HEK293 (cell line): ENCODE measurements around the gene ZBED3.

Source experiments
- CTCF ChIA-PET: fragments of 350-600 bp; formaldehyde crosslinking; extraction: SDS; loops from one replicate; lab custom pipeline; 2021; ENCODE audit warnings: antibody characterized with exemption; lab: Yijun Ruan, JAX
- POLR2A ChIA-PET: fragments of 300-600 bp; formaldehyde crosslinking; extraction: SDS; loops from one replicate; lab custom pipeline; 2020; ENCODE audit warnings: antibody characterized with exemption, inconsistent platforms; lab: Yijun Ruan, JAX
- H3K27ac ChIP-seq: fragments of 200-500 bp; sonication (Bioruptor generic); 2 replicates; pipeline ENCODE4 v1.5.1; 2014; ENCODE audit warnings: low read depth, low read length, control low read depth, inconsistent platforms; ENCODE audit errors: extremely low read depth
- H3K36me3 ChIP-seq, 2 experiments: fragments of 200-500 bp in 1 of 2; sonication (Bioruptor generic) in 1 of 2; 1 replicate in 1 of 2; 2 replicates in 1 of 2; pipeline ENCODE4 v1.5.1; 2014 to 2017; ENCODE audit warnings: inconsistent platforms in 2 of 2, low read length in 2 of 2; ENCODE audit not compliant: control insufficient read depth in 2 of 2, insufficient read depth in 1 of 2
- H3K4me1 ChIP-seq: fragments of 200-500 bp; sonication (Bioruptor generic); 2 replicates; pipeline ENCODE4 v1.5.1; 2014; ENCODE audit warnings: mild to moderate bottlenecking, low read length, inconsistent platforms; ENCODE audit not compliant: control insufficient read depth, insufficient read depth
- H3K4me3 ChIP-seq: 2 replicates; pipeline ENCODE4 v1.5.1; 2011; ENCODE audit warnings: low read depth, mild to moderate bottlenecking, control low read depth, low read length, moderate library complexity
- H3K9me3 ChIP-seq: fragments of 200-500 bp; sonication (Bioruptor generic); 2 replicates; pipeline ENCODE4 v1.5.1; 2014; ENCODE audit warnings: low read depth, low read length, inconsistent platforms; ENCODE audit not compliant: control insufficient read depth, insufficient read depth
- GLI4 ChIP-seq: fragments of 450-650 bp; formaldehyde crosslinking; IDR thresholded peaks from 2 replicates; pipeline ENCODE4 v1.5.1; 2016; ENCODE audit warnings: missing biosample characterization, missing genetic modification characterization
- KLF16 ChIP-seq: fragments of 450-650 bp; formaldehyde crosslinking; IDR thresholded peaks from 2 replicates; pipeline ENCODE4 v1.5.1; 2017; ENCODE audit warnings: missing biosample characterization, missing genetic modification characterization
- PRDM2 ChIP-seq: fragments of 450-650 bp; formaldehyde crosslinking; IDR thresholded peaks from 2 replicates; pipeline ENCODE4 v1.5.1; 2016; ENCODE audit warnings: missing biosample characterization, missing genetic modification characterization, borderline replicate concordance
- ZBTB26 ChIP-seq: fragments of 450-650 bp; formaldehyde crosslinking; optimal IDR thresholded peaks from 2 replicates; pipeline ENCODE3; 2016; ENCODE audit warnings: missing biosample characterization, mild to moderate bottlenecking, missing genetic modification characterization
- ZBTB48 ChIP-seq: fragments of 450-650 bp; formaldehyde crosslinking; IDR thresholded peaks from 2 replicates; pipeline ENCODE4 v1.5.1; 2016; ENCODE audit warnings: missing biosample characterization, missing genetic modification characterization
- ZBTB8A ChIP-seq: fragments of 450-650 bp; formaldehyde crosslinking; IDR thresholded peaks from 2 replicates; pipeline ENCODE4 v1.5.1; 2016; ENCODE audit warnings: missing biosample characterization, missing genetic modification characterization
- ZIC2 ChIP-seq: fragments of 450-650 bp; formaldehyde crosslinking; IDR thresholded peaks from 2 replicates; pipeline ENCODE4 v1.5.1; 2016; ENCODE audit warnings: missing biosample characterization, missing genetic modification characterization
- ZNF10 ChIP-seq: fragments of 450-650 bp; formaldehyde crosslinking; IDR thresholded peaks from 2 replicates; pipeline ENCODE4 v1.5.1; 2017; ENCODE audit warnings: missing biosample characterization, missing genetic modification characterization
- ZNF335 ChIP-seq: fragments of 450-650 bp; formaldehyde crosslinking; conservative IDR thresholded peaks from 2 replicates; pipeline ENCODE4 v1.5.1; 2016; ENCODE audit warnings: missing biosample characterization, missing genetic modification characterization
- ZNF560 ChIP-seq: fragments of 450-650 bp; formaldehyde crosslinking; IDR thresholded peaks from 2 replicates; pipeline ENCODE4 v1.5.1; 2017; ENCODE audit warnings: missing biosample characterization, missing genetic modification characterization, borderline replicate concordance
- ZNF596 ChIP-seq: fragments of 450-650 bp; IDR thresholded peaks from 2 replicates; pipeline ENCODE4 v1.5.0; 2018; ENCODE audit warnings: missing biosample characterization, mild to moderate bottlenecking, missing genetic modification characterization, moderate library complexity
- ZNF600 ChIP-seq: fragments of 450-650 bp; formaldehyde crosslinking; IDR thresholded peaks from 2 replicates; pipeline ENCODE4 v1.5.1; 2016; ENCODE audit warnings: missing biosample characterization, missing genetic modification characterization
- ZNF660 ChIP-seq: fragments of 450-650 bp; IDR thresholded peaks from 2 replicates; pipeline ENCODE4 v1.5.1; 2018; ENCODE audit warnings: missing biosample characterization, mild to moderate bottlenecking, missing genetic modification characterization
- ZNF747 ChIP-seq: fragments of 450-650 bp; formaldehyde crosslinking; IDR thresholded peaks from 2 replicates; pipeline ENCODE4 v1.5.1; 2016; ENCODE audit warnings: missing biosample characterization, missing genetic modification characterization

ZBED3 gene

GRCh38 chr5:77076961-77077828, 9.9 kb downstream of the ZBED3 start:
- Histone ChIP-seq H3K9me3 (no peaks in the 10 kb centered on the region), H3K36me3 (peaks cover 0 to 27% of the 10 kb centered on the region in 2 experiments; a peak in 1 of 3 replicates), H3K4me1 (peaks cover 3% of the 10 kb centered on the region), H3K4me3 (peak overlapping the region; percentile 34), H3K27ac (peak overlapping the region; percentile 85)
- ChIA-PET CTCF (interaction anchor here (0.6 to 2.6 kb wide), 17 partner anchors 10 to 1674 kb away, joined by 3 to 33 read pairs (median 4); partner anchors contain the start of gene ZBED3), POLR2A (interaction anchor here (0.6 to 1.9 kb wide), 6 partner anchors 9 to 930 kb away, joined by 3 to 10 read pairs (median 4); partner anchors contain the start of genes AGGF1, WDR41 and ZBED3)
- TF ChIP-seq ZBTB48 (no peak), ZNF335 (tag by site-specific recombination) (peak; percentile 70), ZBTB26 (tag by site-specific recombination) (peak; percentile 37), ZIC2 (tag by site-specific recombination) (peak; percentile 19; the same call in 1 of the 2 replicates), ZNF660 (tag by site-specific recombination) (0 out of 2 replicates have a peak, but pooled peaks have one; percentile 24), ZBTB8A (tag by site-specific recombination) (peak; percentile 88), GLI4 (tag by site-specific recombination) (no peak), ZNF596 (tag by site-specific recombination) (0 out of 2 replicates have a peak, but pooled peaks have one; percentile 22), ZNF600 (tag by site-specific recombination) (peak; percentile 54; the same call in 1 of the 2 replicates), PRDM2 (tag by site-specific recombination) (no peak)

- H3K4me3 ChIP-seq = no peak overlapping the region
- POLR2A ChIA-PET = interaction anchor here (0.8 kb wide), 1 partner anchor 44 kb away, joined by 4 read pairs; the partner anchor contains the start of gene AGGF1
- H3K27ac ChIP-seq = no peak overlapping the region
- no peaks in the 10 kb centered on the region; the same call in 1 of the 2 replicates for H3K4me1 ChIP-seq
- CTCF ChIA-PET = no interaction called here
- peaks cover 4 to 34% of the 10 kb centered on the region in 2 experiments for H3K36me3 ChIP-seq
- H3K9me3 ChIP-seq = no peaks in the 10 kb centered on the region
- no peak for TF ChIP-seq KLF16 (tag by site-specific recombination)
- no peak for TF ChIP-seq ZNF560 (tag by site-specific recombination)
- TF ChIP-seq ZNF747 (tag by site-specific recombination) = no peak
- peak; percentile 65; the same call in 1 of the 2 replicates for TF ChIP-seq ZNF10 (tag by site-specific recombination)
- TF ChIP-seq, all 188 proteins: peak for 1
Observed at GRCh38 chr5:77074745-77075144, 12.3 kb downstream of the ZBED3 start.
